RWPE2 (cell line): ENCODE data around the gene MPRIP.
A peak's percentile ranks its signal among the peaks of the same experiment; 100 is the strongest.

Experiments used
- ATAC-seq: fragments of 200-7000 bp; cut with Tn5 transposase; 3 replicates; pipeline ENCODE4 v1.9.1; 2021; ENCODE audit warnings: low read depth
- DNase-seq: peaks from one replicate; pipeline ENCODE4 v3.0.0-alpha.2; 2020; ENCODE audit warnings: low spot score
- H3K27ac ChIP-seq: fragments of 450-650 bp; 2 replicates; pipeline ENCODE4 v1.5.1; 2017; ENCODE audit warnings: mild to moderate bottlenecking; ENCODE audit not compliant: poor library complexity, severe bottlenecking
- H3K27me3 ChIP-seq: fragments of 250-450 bp; sonication (Bioruptor Pico); 2 replicates; pipeline ENCODE4 v1.5.1; 2021; ENCODE audit warnings: mild to moderate bottlenecking, moderate library complexity; ENCODE audit not compliant: insufficient read depth, poor library complexity, severe bottlenecking
- H3K36me3 ChIP-seq: fragments of 250-450 bp; sonication (Bioruptor Pico); 2 replicates; pipeline ENCODE4 v1.5.1; 2020; ENCODE audit warnings: low read depth, mild to moderate bottlenecking, moderate library complexity
- H3K4me1 ChIP-seq: fragments of 250-450 bp; sonication (Bioruptor Pico); 2 replicates; pipeline ENCODE4 v1.5.1; 2021; ENCODE audit warnings: mild to moderate bottlenecking, moderate library complexity; ENCODE audit not compliant: insufficient read depth, poor library complexity, severe bottlenecking
- H3K4me3 ChIP-seq: fragments of 250-450 bp; sonication (Bioruptor Pico); 2 replicates; pipeline ENCODE4 v1.5.1; 2021; ENCODE audit warnings: mild to moderate bottlenecking, moderate library complexity; ENCODE audit not compliant: severe bottlenecking
- H3K9me3 ChIP-seq: fragments of 250-450 bp; sonication (Bioruptor Pico); 2 replicates; pipeline ENCODE4 v1.5.1; 2021; ENCODE audit warnings: mild to moderate bottlenecking, moderate library complexity; ENCODE audit not compliant: severe bottlenecking
- TF ChIP-seq, protein P1 (sequence below): fragments of 450-650 bp; IDR thresholded peaks from one replicate; pipeline ENCODE4 v1.5.1; 2017; ENCODE audit warnings: mild to moderate bottlenecking, moderate library complexity; ENCODE audit not compliant: poor library complexity, severe bottlenecking

Gene MPRIP

DNA sequence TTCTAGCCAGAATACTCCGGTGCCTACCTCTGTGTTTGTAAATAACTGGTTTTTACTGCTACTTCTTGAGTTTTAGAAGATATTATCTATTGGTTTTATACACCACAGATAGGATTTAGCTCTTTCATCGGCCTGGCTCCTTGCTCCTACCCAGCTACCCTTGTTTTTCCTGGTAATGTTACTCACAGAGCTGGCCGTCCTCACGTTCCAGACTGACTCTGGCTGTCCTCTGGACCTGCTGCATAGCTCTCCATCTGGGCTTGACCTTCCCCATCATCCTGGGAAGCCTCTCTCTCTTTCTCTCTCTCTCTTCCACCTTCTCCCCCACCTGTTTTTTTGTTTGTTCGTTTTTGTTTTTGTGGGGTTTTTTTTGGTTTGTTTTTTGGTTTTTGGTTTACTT lies 51.5 kb downstream of the MPRIP start:
- DNase-seq (no peak), ATAC-seq (no peak)
- peaks cover 35% of the 10 kb centered on the region for H3K4me1 ChIP-seq
- no peaks in the 10 kb centered on the region for H3K9me3 ChIP-seq
- no peak overlapping the region for H3K4me3 ChIP-seq
- TF ChIP-seq, protein P1, sequence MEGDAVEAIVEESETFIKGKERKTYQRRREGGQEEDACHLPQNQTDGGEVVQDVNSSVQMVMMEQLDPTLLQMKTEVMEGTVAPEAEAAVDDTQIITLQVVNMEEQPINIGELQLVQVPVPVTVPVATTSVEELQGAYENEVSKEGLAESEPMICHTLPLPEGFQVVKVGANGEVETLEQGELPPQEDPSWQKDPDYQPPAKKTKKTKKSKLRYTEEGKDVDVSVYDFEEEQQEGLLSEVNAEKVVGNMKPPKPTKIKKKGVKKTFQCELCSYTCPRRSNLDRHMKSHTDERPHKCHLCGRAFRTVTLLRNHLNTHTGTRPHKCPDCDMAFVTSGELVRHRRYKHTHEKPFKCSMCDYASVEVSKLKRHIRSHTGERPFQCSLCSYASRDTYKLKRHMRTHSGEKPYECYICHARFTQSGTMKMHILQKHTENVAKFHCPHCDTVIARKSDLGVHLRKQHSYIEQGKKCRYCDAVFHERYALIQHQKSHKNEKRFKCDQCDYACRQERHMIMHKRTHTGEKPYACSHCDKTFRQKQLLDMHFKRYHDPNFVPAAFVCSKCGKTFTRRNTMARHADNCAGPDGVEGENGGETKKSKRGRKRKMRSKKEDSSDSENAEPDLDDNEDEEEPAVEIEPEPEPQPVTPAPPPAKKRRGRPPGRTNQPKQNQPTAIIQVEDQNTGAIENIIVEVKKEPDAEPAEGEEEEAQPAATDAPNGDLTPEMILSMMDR, result no peak
- no peak overlapping the region for H3K27ac ChIP-seq
- H3K36me3 ChIP-seq, result peaks cover 46% of the 10 kb centered on the region
- H3K27me3 ChIP-seq, result no peaks in the 10 kb centered on the region

DNA sequence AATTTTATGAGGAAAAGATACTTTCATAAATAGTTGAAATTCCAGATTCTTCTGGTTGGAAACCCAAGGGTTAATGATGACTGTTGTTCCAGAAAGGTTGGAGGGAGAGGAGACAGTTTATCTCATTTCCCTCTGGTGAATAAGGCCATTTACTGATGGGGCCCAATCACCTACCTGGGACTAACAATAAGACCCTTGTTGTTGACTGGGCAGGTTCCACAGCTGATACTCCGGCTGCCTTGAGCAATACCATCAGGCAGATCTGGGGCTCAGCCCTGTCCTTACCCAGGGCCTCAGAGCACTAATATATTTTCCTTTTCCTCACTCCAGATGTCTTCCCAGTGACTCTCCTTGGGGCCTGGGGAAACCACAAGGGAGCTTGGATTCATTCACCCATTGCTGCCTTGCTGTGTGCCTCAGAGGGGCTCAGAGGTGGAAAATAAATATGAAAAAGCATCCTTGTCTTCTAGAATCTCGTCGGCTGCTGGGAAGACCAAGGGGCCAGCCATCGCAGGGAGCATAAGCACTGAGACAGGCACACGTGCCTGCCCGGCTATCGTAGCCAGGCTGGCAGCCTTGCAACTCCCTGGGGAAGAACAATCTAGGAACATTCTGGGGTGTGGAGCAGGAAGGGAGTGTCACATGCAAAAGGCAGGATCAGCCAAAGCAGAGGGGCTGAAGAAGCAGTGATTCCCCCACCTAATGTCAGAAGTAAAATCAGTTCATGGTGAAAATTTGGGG lies 54.4 kb downstream of the MPRIP start:
- H3K27me3 ChIP-seq, result no peaks in the 10 kb centered on the region
- TF ChIP-seq, protein P1, result no peak
- H3K9me3 ChIP-seq, result no peaks in the 10 kb centered on the region
- peak overlapping the region; percentile 47 for H3K27ac ChIP-seq
- no peak for DNase-seq
- H3K36me3 ChIP-seq, result peaks cover 62% of the 10 kb centered on the region
- H3K4me3 ChIP-seq, result no peak overlapping the region
- ATAC-seq, result peak; percentile 77
- H3K4me1 ChIP-seq, result peaks cover 20% of the 10 kb centered on the region

DNA sequence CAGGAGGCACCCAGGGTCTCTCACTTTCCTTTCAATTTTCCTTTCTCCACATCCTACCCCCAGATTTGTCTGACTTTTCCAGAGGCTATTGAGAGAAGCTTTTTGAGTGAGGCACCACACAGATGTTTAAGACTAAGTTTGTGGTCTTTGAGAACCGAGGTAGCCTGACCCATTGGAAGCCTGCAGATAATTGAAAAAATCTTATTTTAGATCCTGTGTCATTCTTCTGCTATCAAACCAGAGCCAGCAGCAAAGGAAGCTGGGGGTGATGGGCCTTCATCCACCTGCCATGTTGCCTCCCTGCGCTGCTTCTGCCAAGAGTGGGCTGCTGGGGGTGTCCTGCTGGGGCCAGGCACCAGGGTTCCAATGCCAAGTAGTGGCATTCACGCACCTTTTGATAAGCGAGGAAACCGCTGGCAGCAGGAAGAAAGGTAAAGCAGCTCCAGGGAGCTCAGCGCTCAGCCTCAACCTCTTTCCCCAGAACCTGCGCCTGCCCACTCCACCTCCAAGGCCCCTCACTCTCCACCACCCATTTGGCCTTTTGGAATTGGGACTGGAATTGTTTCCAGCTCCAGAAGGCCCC lies 55.6 kb downstream of the MPRIP start:
- Histone ChIP-seq H3K4me3 (no peak overlapping the region), H3K9me3 (no peaks in the 10 kb centered on the region), H3K27me3 (no peaks in the 10 kb centered on the region), H3K27ac (no peak overlapping the region), H3K4me1 (peaks cover 20% of the 10 kb centered on the region), H3K36me3 (peaks cover 56% of the 10 kb centered on the region)
- no peak for DNase-seq
- TF ChIP-seq, protein P1, result no peak
- no peak for ATAC-seq

DNA sequence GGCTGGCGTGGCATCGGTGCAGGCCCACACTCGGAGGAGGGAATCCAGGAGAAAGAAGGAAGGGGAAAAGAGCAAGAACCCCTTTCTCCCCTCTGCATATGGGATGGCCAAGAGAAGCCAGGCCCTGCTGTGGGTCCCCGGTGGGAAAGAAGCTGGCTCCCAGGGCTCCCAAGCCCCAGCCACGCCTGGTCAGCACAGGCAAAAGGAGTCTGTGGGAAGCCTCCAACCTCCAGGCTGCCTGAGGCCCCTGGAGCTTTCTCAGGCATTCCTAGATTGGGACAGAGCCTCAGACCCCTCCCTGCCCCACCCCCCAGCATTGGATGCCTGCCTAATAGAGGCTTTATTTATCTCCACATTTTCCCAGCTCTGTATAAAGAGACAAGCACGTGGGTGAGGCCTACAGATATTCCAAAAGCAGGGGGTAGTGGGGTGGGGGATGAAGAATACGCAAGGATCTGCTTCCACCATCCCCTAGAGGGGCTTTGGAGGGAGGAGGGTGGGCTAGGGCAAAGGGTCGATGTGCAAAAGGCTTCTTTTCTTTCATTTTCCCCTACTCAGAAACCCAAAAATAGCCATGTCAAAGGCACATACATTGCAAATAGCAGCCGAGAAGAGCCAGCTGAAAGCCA lies 56.4 kb downstream of the MPRIP start:
- H3K4me1 ChIP-seq, result peaks cover 20% of the 10 kb centered on the region
- no peak for DNase-seq
- H3K27me3 ChIP-seq, result no peaks in the 10 kb centered on the region
- no peak overlapping the region for H3K4me3 ChIP-seq
- H3K27ac ChIP-seq, result no peak overlapping the region
- TF ChIP-seq, protein P1, result no peak
- H3K9me3 ChIP-seq, result no peaks in the 10 kb centered on the region
- ATAC-seq, result no peak
- peaks cover 55% of the 10 kb centered on the region for H3K36me3 ChIP-seq
